CD4-positive, alpha-beta T cell (primary cell): Measurements from ENCODE around the gene TOGARAM2. TPM values are rescaled to one million over a fixed set of nuclear protein-coding genes. Genes with fewer than 3 reads are reported as not detected.

Experiments used
- ATAC-seq: fragments of 200-7000 bp; cut with Tn5 transposase; one replicate; pipeline ENCODE4 v1.10.0; 2022; ENCODE audit warnings: mild to moderate bottlenecking; ENCODE audit not compliant: poor library complexity
- CTCF ChIA-PET: fragments of 350-600 bp; sonication (Branson Sonifier 250); formaldehyde crosslinking; loops from one replicate; lab custom pipeline; 2021; ENCODE audit warnings: antibody characterized with exemption, inconsistent platforms; lab: Charles Lee
- POLR2A ChIA-PET: fragments of 350-600 bp; sonication (Branson Sonifier 250); formaldehyde crosslinking; loops from one replicate; lab custom pipeline; 2021; ENCODE audit warnings: antibody characterized with exemption, inconsistent platforms; lab: Charles Lee
- DNase-seq, 14 experiments: peaks; one replicate each; pipeline ENCODE4 v3.0.0-alpha.2; 2013 to 2020; ENCODE audit warnings: mixed read lengths in 2 of 14
- H3K27ac ChIP-seq, 2 donors: one replicate each; pipeline versions ENCODE4 v1.5.1 to v1.7.0; 2013; ENCODE audit warnings: low read length in 2 of 2, low read depth in 1 of 2, mild to moderate bottlenecking in 1 of 2
- H3K27me3 ChIP-seq, 2 experiments: 1 replicate in 1 of 2; 2 replicates in 1 of 2; pipeline versions ENCODE4 v1.6.1 to v1.7.0; 2013; ENCODE audit warnings: low read length in 2 of 2, control low read depth in 1 of 2, mild to moderate bottlenecking in 1 of 2, moderate library complexity in 1 of 2; ENCODE audit not compliant: insufficient read depth in 2 of 2, control insufficient read depth in 1 of 2
- H3K36me3 ChIP-seq: one replicate; pipeline ENCODE4 v1.6.1; 2013; ENCODE audit warnings: low read length, control low read depth; ENCODE audit not compliant: insufficient read depth
- H3K4me1 ChIP-seq: one replicate; pipeline ENCODE4 v1.6.1; 2013; ENCODE audit warnings: low read length, control low read depth; ENCODE audit not compliant: insufficient read depth
- H3K4me3 ChIP-seq: one replicate; pipeline ENCODE4 v1.5.1; 2013; ENCODE audit warnings: mild to moderate bottlenecking, low read length, moderate library complexity
- H3K9me3 ChIP-seq, 2 experiments: 1 replicate in 1 of 2; 2 replicates in 1 of 2; pipeline versions ENCODE4 v1.6.1 to v1.7.0; 2013; ENCODE audit warnings: low read length in 2 of 2, mild to moderate bottlenecking in 2 of 2, control low read depth in 1 of 2, moderate library complexity in 1 of 2; ENCODE audit not compliant: control insufficient read depth in 1 of 2, insufficient read depth in 1 of 2
- H3K27ac Mint-ChIP-seq: one replicate; pipeline ENCODE4 v1.8.0; 2020; ENCODE audit warnings: mixed read lengths
- H3K27me3 Mint-ChIP-seq: one replicate; pipeline ENCODE4 v1.8.0; 2021; ENCODE audit warnings: mixed read lengths
- H3K36me3 Mint-ChIP-seq: one replicate; pipeline ENCODE4 v1.8.0; 2021; ENCODE audit warnings: low read depth, mixed read lengths
- H3K4me1 Mint-ChIP-seq: one replicate; pipeline ENCODE4 v1.8.0; 2021; ENCODE audit warnings: low read depth, mixed read lengths
- H3K4me3 Mint-ChIP-seq: one replicate; pipeline ENCODE4 v1.8.0; 2020; ENCODE audit warnings: mild to moderate bottlenecking, mixed read lengths
- H3K9me3 Mint-ChIP-seq: one replicate; pipeline ENCODE4 v1.8.0; 2020; ENCODE audit warnings: mixed read lengths
- intact Hi-C, 2 experiments: fragments of 100-400 bp; cut with DNase I in 1 of 2; cut with micrococcal nuclease in 1 of 2; formaldehyde crosslinking; loops; one replicate each; pipeline versions ENCODE4 v1.15.1 to v1.9.0; 2023 to 2025; cut with DNase I, micrococcal nuclease
- total RNA-seq, 174 experiments: library from RNA in 2 of 174; stranded (reverse) in 2 of 174; gene quantifications; one replicate each; pipeline ENCODE4 v1.2.3 and lab custom pipeline; 2021 to 2026
- TF ChIP-seq, protein P1 (sequence below): fragments of 200-600 bp; IDR thresholded peaks from one replicate; pipeline ENCODE4 v1.8.0; 2022; ENCODE audit warnings: antibody characterized with exemption, mild to moderate bottlenecking

The TOGARAM2 gene
- total RNA-seq, 2 experiments from 2014 or later, result 2.0 to 2.3 TPM

- ChIA-PET POLR2A (no interaction called here), CTCF (no interaction called here)
- Mint-ChIP-seq H3K27me3 (no peaks in the 10 kb centered on the region), H3K4me1 (no peaks in the 10 kb centered on the region), H3K36me3 (no peaks in the 10 kb centered on the region), H3K27ac (no peak overlapping the region), H3K4me3 (no peak overlapping the region), H3K9me3 (no peaks in the 10 kb centered on the region)
- ATAC-seq (no peak), DNase-seq (no peak)
- no peaks in the 10 kb centered on the region for H3K4me1 ChIP-seq
- H3K27ac ChIP-seq, result no peak overlapping the region
- no peaks in the 10 kb centered on the region for H3K9me3 ChIP-seq
- no peaks in the 10 kb centered on the region for H3K36me3 ChIP-seq
- H3K27me3 ChIP-seq, result no peaks in the 10 kb centered on the region
- H3K4me3 ChIP-seq, result no peak overlapping the region
- intact Hi-C loops, result no loop called here
- TF ChIP-seq, protein P1, sequence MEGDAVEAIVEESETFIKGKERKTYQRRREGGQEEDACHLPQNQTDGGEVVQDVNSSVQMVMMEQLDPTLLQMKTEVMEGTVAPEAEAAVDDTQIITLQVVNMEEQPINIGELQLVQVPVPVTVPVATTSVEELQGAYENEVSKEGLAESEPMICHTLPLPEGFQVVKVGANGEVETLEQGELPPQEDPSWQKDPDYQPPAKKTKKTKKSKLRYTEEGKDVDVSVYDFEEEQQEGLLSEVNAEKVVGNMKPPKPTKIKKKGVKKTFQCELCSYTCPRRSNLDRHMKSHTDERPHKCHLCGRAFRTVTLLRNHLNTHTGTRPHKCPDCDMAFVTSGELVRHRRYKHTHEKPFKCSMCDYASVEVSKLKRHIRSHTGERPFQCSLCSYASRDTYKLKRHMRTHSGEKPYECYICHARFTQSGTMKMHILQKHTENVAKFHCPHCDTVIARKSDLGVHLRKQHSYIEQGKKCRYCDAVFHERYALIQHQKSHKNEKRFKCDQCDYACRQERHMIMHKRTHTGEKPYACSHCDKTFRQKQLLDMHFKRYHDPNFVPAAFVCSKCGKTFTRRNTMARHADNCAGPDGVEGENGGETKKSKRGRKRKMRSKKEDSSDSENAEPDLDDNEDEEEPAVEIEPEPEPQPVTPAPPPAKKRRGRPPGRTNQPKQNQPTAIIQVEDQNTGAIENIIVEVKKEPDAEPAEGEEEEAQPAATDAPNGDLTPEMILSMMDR, result no peak
Observed at GRCh38 chr2:29053223-29053622, 72.1 kb downstream of the TOGARAM2 start.

DNA sequence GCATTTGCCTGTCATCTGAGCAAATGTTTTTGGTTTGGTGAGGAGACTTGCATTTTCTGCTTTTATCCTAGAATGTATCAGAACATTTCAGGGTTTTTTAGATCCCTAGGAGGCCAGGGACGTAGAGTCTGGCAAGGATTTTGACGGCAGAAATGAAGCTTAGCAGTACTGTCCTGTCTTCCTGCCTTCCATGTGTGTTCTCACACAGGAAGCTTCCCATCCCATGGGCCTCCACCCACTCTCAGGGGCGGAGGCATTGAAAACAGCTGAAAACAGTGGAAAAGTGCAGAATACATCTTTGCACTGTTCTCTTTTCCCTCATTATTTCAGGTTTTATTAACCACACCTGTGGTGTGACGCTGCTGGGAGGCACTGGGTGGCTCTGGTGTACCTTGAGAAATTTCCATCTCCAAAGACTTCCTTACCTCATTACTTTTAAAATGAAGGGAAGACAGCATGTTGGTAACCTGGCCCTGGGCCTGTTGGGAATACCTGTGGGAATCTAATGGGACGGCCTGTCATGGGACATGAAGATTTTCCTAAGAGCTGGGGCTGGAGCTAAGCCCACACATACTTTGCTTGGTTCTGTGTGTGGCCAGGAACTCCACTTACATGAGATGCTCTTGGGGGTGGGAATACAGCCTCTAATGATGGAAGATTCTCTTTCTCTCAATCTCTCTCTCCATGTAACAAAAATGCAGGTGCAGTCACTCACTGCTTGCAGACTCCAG, 72.7 kb downstream of the TOGARAM2 start:
- Histone ChIP-seq H3K27me3 (no peaks in the 10 kb centered on the region), H3K4me3 (no peak overlapping the region), H3K36me3 (no peaks in the 10 kb centered on the region), H3K27ac (no peak overlapping the region), H3K4me1 (no peaks in the 10 kb centered on the region), H3K9me3 (no peaks in the 10 kb centered on the region)
- H3K36me3 Mint-ChIP-seq, result no peaks in the 10 kb centered on the region
- TF ChIP-seq, protein P1, result no peak
- no peaks in the 10 kb centered on the region for H3K4me1 Mint-ChIP-seq
- no peak for ATAC-seq
- H3K27ac Mint-ChIP-seq, result no peak overlapping the region
- DNase-seq, result no peak
- no peaks in the 10 kb centered on the region for H3K9me3 Mint-ChIP-seq
- no peak overlapping the region for H3K4me3 Mint-ChIP-seq
- POLR2A ChIA-PET, result no interaction called here
- intact Hi-C loops, result no loop called here
- CTCF ChIA-PET, result no interaction called here
- no peaks in the 10 kb centered on the region for H3K27me3 Mint-ChIP-seq

- no peak overlapping the region for H3K27ac Mint-ChIP-seq
- TF ChIP-seq, protein P1, result no peak
- Histone ChIP-seq H3K9me3 (no peaks in the 10 kb centered on the region), H3K4me1 (no peaks in the 10 kb centered on the region), H3K27me3 (no peaks in the 10 kb centered on the region), H3K36me3 (no peaks in the 10 kb centered on the region), H3K4me3 (no peak overlapping the region), H3K27ac (no peak overlapping the region)
- ATAC-seq (no peak), DNase-seq (no peak)
- intact Hi-C loops, result no loop called here
- peaks cover 1% of the 10 kb centered on the region for H3K4me1 Mint-ChIP-seq
- no peaks in the 10 kb centered on the region for H3K9me3 Mint-ChIP-seq
- H3K4me3 Mint-ChIP-seq, result no peak overlapping the region
- no peaks in the 10 kb centered on the region for H3K36me3 Mint-ChIP-seq
- ChIA-PET CTCF (no interaction called here), POLR2A (no interaction called here)
- no peaks in the 10 kb centered on the region for H3K27me3 Mint-ChIP-seq
Observed at GRCh38 chr2:29054430-29054829, 73.3 kb downstream of the TOGARAM2 start.
